Embryonic facial prominence (tissue), 1 donor: Measurements from ENCODE around the gene KIF25.

Experiments
- DNase-seq: peaks from one replicate; pipeline ENCODE4 v3.0.0-alpha.2; 2016; ENCODE audit errors: extremely low spot score

KIF25 gene

DNA sequence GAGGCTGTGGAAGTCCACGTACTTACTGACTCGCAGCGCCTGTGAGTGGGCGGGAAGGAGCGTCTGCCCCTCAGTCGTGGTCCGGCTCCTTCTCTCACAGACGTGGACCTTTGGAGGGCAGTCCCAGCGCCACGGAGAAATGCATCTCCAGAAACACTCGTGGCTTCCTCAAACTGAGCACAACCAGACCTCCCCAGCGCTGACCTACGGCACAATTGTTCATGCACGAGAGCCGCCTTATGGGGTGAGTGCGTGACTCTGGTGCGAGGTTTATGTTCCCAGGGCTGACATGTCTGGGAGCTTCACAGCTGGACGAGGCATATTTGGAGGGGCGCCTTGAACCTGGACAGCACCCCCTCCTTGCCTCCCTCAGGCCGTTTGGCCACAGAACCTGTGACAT is 51.8 kb downstream of the KIF25 start:
- DNase-seq: no peak

DNA sequence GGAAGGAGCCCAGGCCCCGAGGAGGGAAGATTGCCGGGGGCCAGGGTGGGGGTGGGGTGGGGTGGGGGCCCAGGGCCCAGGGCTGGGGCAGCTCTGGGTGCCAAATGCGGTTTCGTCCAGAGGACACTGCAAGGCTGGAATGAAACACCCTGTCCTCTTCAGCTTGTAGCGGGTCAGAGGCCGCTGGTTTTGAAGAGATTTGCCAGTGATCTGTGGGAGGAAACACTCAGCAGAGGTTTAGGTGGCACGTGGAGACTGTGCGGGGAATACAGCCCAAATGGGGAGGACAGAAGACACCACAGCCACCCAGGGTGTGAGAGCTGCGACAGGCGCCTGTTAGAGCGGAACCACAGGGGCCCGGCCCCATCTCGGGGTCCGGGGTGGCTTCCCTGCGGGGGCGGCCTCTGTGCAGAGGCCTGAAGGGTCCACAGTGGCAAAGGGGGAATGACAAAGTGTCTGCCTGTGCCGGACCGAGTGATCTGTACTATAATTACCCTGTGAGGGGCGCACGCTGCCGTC is 52.3 kb downstream of the KIF25 start:
- no peak for DNase-seq

DNA sequence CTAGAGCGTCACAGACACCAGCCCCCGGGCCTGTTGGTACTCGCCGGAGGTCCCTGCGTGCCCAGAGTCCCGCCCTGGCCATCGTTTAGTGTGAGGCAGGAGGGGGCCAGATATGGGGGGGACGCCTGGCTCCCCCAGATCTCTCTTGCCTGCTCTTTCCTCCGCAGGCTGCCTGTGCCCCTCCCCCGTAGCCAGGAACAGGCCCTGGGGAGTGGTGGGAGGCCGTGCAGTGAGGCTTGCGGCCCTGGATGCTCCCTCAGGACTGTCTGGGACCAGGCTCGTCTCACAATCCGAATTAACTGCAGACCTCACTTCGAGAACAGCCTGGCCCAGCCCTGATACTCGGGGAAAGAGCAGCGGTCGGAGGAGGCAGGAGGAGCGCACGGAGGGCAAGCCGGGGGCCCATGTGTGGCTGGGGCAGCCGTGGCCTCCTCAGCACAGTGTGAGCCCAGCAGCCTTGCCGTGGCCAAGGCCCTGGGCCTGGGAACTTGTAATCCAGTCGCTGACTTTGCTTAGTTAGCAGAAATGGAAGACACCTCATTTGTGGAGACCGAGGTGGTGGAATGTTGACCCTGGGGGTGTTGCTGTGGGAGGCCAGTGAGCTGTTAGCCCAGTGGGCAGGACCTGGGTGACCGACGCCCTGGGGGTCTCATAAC is 52.9 kb downstream of the KIF25 start:
- no peak for DNase-seq

DNA sequence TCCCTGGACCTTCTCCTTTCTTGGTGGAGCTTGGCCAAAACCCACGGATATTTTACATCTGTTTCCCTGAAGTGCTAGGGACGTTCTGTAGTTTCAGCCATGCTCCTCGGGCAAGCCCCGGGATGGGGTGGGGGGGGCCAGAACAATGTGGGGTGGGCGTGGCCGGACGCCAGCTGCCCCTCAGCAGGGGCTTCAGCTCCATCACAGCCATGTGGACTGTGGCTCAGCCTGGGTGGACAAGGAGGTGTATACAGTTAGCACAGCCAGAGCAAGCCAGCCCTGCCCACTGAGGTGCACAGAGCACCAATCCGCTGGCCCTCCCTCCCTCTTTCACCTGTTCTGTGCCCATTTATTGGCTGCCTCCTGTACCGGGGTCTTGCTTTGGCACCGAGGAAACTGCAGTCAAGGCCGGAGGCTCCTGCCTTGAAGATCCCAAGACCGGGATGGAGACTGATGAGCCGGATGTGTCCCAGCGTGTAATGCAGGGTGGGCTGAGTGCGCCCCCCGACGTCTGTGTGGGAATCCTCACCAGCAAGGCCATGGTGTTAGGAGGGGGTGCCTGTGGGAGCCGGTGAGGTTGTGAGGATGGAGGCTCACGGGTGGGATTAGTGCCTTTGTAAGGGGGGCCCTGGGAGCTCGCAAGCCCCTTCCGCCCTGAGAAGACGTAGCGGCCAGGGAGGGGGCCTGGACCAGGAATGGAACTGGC is 53.6 kb downstream of the KIF25 start:
- no peak for DNase-seq

DNA sequence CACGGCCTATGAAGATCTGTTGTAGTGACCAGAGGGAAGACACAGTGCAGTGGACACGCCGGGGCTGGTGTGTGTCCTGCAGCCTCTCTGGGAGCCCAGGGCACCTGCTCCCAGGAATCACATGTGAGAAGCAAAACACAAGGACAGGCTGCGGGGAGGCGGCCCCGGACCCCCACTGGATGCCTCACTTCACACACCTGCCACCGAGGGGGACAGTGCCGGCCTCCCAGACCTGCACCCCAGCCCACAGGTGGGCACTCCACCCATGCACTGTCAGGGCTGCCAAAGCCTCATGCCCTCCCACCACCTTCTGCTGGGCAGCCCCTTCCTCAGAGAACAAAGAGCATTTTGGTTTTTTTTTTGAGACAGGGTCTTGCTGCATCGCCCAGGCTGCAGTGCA is 54.2 kb downstream of the KIF25 start:
- no peak for DNase-seq

DNA sequence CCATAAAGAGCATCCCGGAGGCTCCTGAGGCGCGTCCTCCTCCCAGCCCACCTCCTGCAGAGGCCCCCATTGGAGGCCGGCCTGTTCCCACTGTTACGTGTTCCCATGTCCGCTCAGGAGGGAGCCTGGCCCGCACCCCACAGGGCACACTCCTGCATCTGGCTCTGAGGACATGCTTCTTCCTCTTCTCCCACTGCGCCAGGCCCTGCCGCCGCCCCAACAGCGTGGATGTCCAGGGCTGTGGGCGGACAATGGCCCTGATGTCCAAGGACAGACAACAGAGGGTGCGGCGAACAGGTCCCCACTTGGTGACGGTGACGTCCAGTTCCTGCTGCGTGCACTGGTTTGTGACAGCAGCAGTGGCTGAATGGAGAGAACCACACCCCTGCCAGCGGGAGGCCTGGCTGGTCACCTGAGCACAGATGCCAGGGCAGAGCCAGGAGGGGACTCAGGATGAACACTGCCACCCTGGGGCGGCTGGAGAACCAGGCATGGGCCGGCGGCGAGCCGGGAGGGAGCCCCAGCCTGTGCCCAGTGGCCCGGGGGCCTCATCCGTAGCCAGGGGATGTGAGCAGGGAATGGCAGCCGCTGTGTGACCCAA is 54.9 kb downstream of the KIF25 start:
- no peak for DNase-seq

DNA sequence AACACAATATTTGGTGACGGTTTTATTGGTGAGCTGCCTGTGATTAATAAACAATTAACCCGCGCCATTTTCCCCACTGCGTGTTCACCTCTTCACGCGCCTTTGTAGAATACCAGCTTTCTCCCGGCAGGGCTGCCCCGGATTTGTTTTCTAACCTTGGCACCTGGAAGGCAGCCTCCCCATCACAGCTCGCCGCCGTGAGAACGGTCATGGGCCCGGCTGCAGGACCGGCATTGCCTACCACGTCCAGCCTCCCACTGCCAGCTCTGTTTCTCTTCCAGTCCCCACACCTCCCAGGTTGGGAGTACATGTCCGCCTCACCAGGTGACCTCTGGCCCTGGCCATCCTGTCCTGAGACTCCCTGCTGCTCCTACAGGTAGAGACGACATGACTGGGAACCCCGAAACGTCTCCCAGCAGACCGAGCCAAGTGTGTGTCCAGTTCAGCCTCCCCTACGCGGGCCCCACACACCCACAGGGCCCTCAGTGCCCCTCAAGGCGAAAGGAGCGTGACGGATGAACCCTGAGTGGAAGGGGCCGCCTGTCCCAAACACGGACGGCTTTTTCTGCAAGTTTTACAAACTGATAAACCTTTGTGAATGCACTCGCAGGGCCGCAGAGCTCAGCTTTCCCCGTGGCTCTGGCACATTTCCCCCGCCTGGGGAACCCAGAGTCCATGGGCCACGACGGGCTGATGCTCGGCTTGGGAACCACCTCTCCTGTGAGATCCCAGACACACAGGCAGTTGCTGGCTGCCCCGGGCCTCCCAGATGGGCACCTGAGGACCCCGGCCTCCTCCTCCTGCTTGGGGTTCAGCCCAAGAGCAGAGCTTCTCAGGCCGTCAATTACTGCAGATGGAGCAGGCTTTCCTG is 55.9 kb downstream of the KIF25 start:
- DNase-seq: no peak

DNA sequence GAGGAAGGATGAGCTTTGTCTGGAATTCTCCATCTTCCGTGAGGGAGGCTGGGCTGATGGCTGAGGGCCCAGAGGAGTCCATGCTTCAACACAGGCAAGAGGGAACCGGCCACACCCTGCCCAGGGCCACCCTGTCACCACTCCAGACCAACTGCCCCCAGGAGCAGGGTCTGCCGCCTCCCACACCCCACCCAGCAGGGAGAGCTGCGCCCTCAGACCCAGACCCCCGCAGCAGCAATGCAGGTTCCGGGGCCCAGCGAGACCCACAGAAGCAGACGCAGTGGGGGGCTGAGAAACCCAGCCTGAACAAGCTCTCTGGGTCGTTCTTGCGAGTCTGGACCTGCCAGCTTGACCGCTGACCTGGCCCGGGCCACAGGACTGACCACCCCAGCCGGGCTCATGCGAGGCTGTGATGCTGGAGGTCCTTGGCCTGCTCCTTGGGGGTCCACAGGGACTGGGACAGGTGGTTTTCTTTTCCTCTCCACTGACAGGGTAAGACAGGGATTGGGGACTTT is 56.5 kb downstream of the KIF25 start:
- no peak for DNase-seq

DNA sequence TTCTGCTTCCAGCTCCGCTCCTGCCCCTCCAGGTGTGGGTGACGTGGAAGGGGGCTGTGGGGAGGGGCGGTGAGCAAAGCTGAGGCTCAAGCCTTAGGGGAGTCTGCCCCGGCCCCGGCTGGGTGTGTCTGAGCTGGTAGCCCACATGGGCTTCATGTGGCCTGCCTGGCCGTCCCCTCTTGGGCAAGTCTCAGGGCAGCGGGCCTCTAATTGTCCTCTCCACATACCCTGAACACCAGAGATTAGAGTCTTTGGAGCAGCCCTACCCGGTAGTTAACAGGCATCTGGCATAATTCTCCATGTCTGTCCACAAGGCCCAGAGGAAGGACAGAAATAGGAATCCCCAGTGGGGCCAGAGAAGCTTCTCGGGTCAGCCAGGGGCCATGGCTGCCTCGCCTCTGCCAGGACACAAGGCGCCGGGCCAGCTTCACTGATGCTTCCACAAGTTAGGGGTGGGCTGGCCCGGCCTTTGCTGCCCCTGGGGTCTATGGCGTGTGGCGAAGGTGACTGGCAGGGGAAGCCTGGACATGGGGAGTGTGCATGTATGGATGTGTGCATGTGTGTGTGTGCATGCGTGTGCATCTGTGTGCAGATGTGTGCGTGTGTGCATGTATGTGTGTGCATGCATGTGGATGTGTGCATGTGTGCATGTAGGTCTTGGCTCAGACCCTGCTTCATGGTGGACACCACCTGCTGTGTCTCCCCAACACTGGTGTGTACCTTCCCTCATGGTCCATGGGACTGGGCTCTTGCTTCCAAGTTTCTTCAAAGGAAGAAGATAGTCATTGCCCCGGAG is 57.5 kb downstream of the KIF25 start:
- DNase-seq: no peak

DNA sequence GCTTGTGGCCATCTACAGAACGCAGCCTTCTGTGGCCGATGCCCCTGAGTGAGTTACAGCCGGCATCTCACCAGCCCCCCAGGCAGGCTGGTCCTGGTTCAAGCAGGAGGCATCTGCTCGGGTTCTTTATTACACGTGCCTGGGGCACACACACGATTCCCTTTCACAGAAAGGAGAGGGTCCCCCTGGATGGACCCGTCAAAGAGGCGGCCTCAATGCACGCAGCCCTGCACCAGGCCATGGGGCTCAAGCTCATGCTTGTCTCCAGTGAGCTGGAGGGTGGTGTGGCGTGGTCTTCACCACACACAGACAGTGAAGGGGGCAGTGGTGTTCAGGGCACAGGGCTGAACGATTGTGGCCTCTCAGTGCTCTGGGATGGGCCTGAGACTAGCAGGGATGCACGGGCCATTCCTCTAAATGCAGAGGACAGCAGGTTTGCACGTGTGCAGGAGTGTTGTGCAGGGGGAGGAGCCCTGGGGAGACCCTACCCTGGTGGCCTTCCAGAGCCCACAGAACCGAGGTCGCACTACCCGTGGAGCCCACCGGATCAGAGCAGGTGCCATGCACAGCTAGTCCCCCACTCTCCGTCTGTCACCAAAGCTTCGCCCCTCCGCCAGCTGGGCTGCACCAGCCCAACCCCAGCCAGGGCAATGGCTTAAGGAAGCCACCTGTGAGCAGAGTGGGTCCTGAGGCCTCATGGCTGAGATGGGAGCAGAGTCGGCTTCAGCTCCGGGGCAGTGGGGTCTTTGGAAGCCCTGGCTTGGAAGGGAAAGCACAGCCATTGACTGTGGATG is 58.4 kb downstream of the KIF25 start:
- DNase-seq: no peak

DNA sequence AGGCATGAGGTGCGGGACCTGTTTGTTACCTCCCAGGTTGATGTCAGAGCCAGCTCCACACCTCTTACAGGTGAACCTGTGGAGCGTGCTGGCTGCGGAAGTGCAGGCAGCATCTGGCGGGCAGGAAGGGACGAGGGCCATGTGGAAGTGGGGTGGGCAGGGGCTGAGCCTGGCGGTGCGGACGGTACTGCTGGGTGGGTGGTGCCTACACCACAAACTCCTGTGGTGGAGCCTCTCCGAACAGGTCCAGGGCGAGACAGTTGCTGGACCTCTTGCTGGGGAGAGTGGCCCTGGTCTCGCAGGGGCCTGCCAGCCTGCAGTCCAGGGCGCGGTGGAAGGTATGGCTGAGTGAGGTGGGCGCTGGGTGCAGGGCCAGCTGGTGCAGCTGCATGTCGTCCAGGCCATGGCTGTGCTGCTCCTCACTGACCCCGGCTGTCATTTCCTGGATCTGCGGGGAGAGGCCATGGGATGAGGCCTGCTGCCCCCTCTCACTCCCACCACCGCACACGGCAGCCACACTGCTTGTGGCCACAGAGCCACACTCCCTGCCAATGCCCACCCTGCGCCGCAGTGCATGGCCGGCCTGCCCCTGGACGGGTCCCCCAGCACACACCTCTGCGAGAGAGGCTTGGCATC is 59.5 kb downstream of the KIF25 start:
- DNase-seq: no peak

DNA sequence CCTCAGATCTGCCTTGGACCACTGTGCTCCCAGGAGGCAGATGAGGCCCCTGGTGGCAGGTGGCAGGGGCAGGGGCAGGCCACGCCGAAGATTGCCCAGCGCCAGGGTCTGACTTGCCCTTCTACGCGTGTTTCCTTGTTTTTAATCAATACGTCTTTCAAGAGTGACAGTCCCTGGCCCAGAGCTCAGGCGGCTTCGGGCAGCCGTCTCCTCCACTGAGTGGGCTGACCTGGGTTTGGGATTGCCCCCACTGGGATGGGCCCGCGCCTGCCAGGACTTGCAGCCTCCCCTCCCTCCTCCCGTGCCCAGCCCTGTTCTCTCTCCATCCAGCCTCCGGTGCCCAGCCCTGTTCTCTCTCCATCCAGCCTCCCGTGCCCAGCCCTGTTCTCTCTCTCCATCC is 60.4 kb downstream of the KIF25 start:
- DNase-seq: no peak

DNA sequence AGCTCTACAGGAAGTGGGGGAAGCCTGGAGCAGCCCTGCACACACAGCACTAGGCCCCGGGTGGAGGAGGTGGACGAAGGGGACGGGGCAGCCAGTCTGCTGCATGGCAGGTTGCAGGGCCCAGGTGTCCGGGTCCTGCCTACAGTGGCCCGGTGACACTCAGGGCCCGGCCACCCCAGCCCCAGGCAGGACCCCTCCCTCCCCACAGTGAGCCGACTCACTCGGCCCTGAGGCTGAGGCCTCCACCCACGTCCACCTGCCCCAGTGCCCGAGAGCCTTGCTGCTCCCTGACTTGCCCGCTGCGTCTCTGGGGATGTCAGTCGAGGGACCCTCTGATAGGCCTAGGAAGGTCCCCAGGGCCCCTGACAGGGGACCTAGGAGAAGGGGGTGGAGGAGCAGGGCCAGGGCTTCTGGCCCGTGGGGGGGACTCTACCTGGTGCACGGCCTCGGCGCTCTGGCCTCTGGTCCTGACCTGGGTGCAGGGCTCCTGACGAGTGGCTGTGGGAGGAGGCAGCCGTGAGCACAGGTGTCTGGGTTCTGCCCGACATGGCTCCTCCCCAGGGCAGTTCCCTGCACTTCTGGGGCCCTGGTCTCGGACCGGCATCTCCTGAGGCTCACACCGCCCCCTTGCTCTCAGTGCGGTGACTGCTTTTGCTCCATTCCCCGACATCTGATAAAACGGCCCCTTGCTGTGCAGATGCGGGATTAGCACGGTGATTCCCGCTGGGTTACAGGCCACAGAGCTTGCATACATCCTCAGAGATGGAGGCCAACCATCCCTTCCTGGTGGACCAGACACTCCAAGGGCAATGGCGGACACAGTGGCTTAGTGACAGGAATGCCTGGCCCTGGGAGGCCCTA is 61.5 kb downstream of the KIF25 start:
- DNase-seq: no peak

DNA sequence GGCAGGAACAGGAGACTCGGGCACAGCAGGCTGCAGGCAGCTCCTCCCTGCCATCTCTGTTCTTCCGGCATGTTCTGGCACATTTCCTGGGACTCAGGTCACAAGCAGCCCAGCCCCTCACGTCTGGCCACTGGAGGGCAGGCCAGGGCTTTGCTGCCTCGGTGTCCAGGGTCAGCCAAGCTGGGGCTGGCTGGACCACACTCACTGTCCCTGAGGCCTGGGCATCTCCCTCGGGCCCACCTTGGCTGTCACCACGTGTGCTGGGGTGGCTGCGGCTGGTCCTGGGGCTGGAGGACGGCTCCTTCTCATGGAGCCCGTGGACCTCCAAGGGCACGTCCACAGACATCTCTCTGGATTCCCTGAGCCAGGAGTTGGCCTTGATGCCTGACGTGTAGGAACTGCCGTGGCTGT is 63.1 kb downstream of the KIF25 start:
- DNase-seq: no peak

DNA sequence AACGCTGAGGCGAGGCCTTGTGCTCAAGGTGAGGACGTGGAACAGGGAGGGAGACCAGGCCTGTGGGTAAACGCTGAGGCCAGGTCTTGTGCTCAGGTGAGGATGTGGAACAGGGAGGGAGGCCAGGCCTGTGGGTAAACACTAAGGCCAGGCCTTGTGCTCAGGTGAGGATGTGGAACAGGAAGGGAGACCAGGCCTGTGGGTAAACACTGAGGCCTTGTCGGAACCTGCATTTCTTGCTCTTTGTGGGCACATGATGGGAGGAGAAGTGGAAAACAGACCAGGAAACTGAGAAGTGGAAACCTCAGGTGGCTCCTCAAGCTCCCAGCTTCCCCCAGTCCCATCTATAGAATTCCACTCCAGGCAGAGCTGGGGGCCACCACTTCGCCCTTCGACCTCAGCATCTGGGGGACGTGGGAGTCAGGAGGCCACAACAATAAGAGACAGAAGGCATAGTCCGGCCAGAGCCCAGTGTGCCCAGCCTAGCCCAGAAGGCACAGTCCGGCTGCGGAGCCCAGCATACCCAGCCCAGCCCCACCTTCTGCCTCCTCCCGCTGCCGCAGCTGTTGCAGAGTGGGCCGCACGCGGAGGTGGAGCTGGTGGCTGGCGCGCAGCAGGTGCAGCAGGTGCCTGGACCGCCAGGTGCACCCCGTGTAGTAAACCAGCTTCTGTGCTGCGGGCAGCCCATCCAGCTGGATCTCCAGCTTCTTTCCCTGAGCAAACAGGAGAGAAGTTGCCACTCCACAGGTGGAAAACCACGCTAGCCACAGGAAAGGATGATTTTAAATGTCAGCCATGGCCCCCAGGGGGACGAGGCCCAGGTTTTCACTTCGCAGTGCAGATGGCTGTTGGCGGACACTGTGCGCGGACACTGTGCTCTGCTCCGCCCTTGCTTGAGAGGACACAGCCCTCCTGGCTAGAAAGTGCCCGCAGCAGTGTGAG is 64.1 kb downstream of the KIF25 start:
- no peak for DNase-seq

DNA sequence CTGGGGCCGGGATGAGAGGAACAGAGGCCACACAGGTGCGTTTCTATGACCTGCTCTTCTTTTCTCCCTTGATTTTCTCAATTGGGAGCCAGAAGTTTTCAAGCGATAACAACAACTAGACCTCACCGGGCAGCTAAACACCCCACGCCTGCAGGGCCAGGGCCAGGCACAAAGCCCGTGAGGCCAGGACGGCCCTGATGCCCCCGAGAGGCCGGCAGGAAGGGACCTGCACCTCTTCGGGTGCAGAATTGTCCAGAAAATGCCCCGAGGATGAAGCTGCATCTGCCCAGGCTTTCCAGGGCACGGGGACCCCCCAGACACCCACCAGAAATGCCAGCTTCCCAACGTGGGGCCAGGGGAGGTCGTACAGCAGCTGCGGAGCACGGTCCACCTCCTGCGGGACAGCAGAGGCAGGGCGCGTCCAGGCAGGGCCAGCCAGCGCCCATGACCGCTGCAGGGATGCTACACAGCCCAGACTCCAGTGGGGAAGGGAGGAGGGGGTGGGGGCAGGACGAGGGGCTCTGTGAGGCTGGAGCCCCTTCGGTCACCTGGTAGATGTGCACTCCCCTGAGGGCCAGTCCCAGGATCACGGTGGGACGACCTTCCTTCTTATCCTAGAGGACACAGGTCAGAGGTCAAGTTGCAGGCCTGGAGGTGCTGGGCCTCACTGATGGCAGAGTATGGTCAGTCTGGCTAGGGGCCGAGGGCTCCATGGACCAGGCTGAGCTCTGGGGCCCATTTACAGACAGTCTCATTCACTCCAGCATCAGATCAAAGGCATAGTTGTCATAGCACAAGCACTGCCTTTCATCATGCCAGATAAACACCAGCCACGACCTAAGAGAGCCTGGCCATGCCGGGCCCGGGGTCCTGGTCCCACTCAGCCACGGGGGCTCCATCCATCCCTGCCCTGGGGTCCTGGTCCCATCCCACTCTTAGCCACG is 65.1 kb downstream of the KIF25 start:
- no peak for DNase-seq

DNA sequence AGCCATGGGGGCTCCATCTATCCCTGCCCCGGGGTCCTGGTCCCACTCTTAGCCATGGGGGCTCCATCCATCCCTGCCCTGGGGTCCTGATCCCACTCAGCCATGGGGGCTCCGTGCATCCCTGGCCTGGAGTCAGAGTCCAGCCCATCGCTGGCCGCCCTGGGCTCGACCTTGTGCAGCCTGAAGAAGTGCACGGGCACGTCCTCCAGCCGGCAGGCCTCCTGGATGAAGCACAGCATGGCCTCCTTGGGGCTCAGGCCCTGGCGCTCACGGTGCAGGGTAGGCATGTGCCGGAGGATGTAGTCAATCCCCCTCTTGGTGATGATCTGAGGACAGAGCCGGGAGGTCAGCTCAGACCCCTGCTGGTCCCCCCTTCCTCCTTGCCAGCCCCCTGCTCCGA is 66.0 kb downstream of the KIF25 start:
- DNase-seq: no peak
